ENCODE data around the gene RTKN.
"Not testable (repeated sequence)": the region's sequence is repeated elsewhere in the genome, so short reads cannot be mapped to it uniquely, and the experiment has no call there.

DNA sequence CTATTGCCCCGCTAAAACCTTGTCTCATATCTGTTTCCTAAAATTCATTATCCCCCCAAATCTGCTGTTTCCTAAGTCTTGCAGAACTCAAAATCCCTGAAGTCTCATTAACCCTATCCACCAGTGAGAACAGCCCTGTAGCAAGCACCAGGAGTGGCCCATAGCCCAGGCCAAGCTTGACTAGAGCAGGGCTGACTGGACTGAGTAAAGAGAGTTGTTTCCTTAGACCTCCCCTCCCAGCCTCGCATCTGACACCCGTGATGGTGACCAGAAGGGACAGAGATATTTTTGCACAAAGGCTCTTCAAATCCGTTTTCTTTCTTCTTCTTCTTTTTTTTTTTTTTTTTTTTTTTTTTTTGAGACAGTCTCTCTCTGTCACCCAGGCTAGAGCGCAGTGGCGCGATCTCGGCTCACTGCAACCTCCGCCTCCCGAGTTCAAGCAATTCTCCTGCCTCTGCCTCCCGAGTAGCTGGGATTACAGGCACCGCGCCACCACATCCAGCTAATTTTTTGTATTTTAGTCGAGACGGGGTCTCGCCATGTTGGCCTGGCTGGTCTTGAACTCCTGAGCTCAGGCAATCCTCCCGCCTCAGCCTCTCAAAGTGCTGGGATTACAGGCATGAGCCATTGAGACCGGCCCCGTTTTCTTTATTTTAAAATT, 21.2 kb downstream of the RTKN start:
- TF ChIP-seq, protein P1, sequence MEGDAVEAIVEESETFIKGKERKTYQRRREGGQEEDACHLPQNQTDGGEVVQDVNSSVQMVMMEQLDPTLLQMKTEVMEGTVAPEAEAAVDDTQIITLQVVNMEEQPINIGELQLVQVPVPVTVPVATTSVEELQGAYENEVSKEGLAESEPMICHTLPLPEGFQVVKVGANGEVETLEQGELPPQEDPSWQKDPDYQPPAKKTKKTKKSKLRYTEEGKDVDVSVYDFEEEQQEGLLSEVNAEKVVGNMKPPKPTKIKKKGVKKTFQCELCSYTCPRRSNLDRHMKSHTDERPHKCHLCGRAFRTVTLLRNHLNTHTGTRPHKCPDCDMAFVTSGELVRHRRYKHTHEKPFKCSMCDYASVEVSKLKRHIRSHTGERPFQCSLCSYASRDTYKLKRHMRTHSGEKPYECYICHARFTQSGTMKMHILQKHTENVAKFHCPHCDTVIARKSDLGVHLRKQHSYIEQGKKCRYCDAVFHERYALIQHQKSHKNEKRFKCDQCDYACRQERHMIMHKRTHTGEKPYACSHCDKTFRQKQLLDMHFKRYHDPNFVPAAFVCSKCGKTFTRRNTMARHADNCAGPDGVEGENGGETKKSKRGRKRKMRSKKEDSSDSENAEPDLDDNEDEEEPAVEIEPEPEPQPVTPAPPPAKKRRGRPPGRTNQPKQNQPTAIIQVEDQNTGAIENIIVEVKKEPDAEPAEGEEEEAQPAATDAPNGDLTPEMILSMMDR (IDR thresholded peaks at IDR 0.05): not testable (repeated sequence)
- TF ChIP-seq POLR2A (IDR thresholded peaks at IDR 0.05): not testable (repeated sequence)
